Caco-2 (cell line): ENCODE data around the gene DCAF11. TPM values are rescaled to one million over a fixed set of nuclear protein-coding genes. Genes with fewer than 3 reads are reported as not detected.

Experiments
- BruUV-seq: library from RNA; stranded (reverse); fragments of 400-500 nt; replicated peaks from 2 replicates; lab custom pipeline; 2021; lab: Mats Ljungman, UMichigan
- CTCF ChIA-PET: fragments of 300-600 bp; sonication (Branson Sonifier 250); formaldehyde crosslinking; loops from one replicate; lab custom pipeline; 2022; ENCODE audit warnings: antibody characterized with exemption; lab: Charles Lee
- POLR2A ChIA-PET: fragments of 300-600 bp; sonication (Branson Sonifier 250); formaldehyde crosslinking; loops from one replicate; lab custom pipeline; 2022; ENCODE audit warnings: antibody characterized with exemption; lab: Charles Lee
- DNase-seq, 2 experiments: peaks; one replicate each; pipeline versions ENCODE4 v3.0.0 to v3.0.0-alpha.2; 2020 to 2022
- H3K27me3 ChIP-seq: replicated peaks from 2 replicates; pipeline ENCODE4 v1.6.0; 2011; ENCODE audit warnings: low read length; ENCODE audit not compliant: control insufficient read depth, insufficient read depth
- H3K36me3 ChIP-seq: 2 replicates; pipeline ENCODE4 v1.5.1; 2011; ENCODE audit warnings: low read length; ENCODE audit not compliant: control insufficient read depth, insufficient read depth
- H3K4me1 ChIP-seq: fragments of 250-450 bp; sonication (Bioruptor Pico); 2 replicates; pipeline ENCODE4 v1.5.1; 2020; ENCODE audit warnings: mild to moderate bottlenecking
- H3K4me3 ChIP-seq: 2 replicates; pipeline ENCODE4 v1.5.1; 2011; ENCODE audit warnings: low read depth, mild to moderate bottlenecking, control low read depth, low read length
- H3K9me3 ChIP-seq: fragments of 250-450 bp; sonication (Bioruptor Pico); 2 replicates; pipeline ENCODE4 v1.5.1; 2020; ENCODE audit warnings: mild to moderate bottlenecking, moderate library complexity
- H3K27ac Mint-ChIP-seq: one replicate; pipeline ENCODE4 v1.8.0; 2022; ENCODE audit warnings: mixed read lengths; ENCODE audit not compliant: unreplicated experiment
- H3K27me3 Mint-ChIP-seq: one replicate; pipeline ENCODE4 v1.8.0; 2022; ENCODE audit warnings: mixed read lengths; ENCODE audit not compliant: insufficient read depth, unreplicated experiment
- H3K36me3 Mint-ChIP-seq: one replicate; pipeline ENCODE4 v1.8.0; 2022; ENCODE audit warnings: mild to moderate bottlenecking, mixed read lengths; ENCODE audit not compliant: insufficient read depth, unreplicated experiment
- H3K4me1 Mint-ChIP-seq: one replicate; pipeline ENCODE4 v1.8.0; 2022; ENCODE audit warnings: low read depth, mixed read lengths; ENCODE audit not compliant: unreplicated experiment
- H3K4me3 Mint-ChIP-seq: one replicate; pipeline ENCODE4 v1.8.0; 2022; ENCODE audit warnings: mild to moderate bottlenecking, moderate library complexity, mixed read lengths; ENCODE audit not compliant: unreplicated experiment
- H3K9me3 Mint-ChIP-seq: one replicate; pipeline ENCODE4 v1.8.0; 2022; ENCODE audit warnings: mixed read lengths; ENCODE audit not compliant: unreplicated experiment
- intact Hi-C: fragments of 100-400 bp; cut with micrococcal nuclease; formaldehyde crosslinking; loops from one replicate; pipeline ENCODE4 v1.10.0; 2022; ENCODE audit not compliant: unreplicated experiment
- total RNA-seq: library from RNA; stranded (reverse); gene quantifications from 2 replicates; pipeline ENCODE4 v1.2.3, GENCODE V29; 2022
- TF ChIP-seq, protein P1 (sequence below), 2 experiments: fragments of 200-600 bp in 1 of 2; IDR thresholded peaks; 1 replicate in 1 of 2; 2 replicates in 1 of 2; pipeline versions ENCODE4 v1.5.1 to v1.8.0; 2011 to 2022; ENCODE audit warnings: antibody characterized with exemption in 1 of 2, control low read depth in 1 of 2, inconsistent platforms in 1 of 2, low read depth in 1 of 2, low read length in 1 of 2, mild to moderate bottlenecking in 1 of 2, moderate library complexity in 1 of 2; ENCODE audit not compliant: insufficient read depth in 1 of 2, severe bottlenecking in 1 of 2, unreplicated experiment in 1 of 2

Gene DCAF11
- total RNA-seq, 1 experiment from 2014 or later, result 65.9 TPM

DNA sequence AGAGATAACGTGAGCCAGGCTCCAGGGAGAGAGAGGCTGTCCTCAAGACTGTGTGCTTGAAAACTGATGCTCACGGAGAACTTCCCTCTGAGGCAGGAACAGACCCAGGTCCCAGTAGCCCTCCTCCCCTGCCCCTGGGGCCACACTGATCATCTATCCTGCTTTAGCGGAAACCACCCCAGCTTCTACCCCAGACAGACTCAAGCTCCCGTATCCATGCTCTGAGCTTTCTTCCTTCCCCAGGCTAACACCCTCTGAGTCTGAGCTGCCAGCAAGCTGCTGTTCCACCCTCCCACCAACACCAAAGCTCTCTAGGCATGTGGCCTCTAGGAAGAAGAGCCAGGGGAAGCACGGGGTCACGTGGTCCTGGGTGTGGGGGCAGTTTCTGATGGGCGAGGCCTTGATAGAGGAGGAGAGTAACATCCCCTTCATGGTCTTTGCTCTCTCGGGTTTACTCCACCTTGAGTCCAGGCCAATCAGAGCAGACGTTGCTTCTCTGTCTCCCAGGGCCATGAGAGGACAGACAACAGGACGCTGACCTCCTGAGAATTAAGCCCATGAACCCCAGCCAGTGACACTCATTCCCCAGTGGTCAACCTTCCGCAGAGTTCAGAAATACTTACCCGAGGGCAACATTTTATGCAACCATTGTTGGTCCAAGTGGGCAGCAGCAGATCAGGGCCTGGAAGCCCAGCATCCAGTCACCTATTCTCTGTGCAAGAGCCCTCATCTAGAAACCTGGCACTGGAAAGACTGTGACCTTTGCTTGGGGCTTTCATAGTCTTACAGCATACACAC is 19.1 kb upstream of the DCAF11 start:
- peak overlapping the region; percentile 97 for H3K4me3 Mint-ChIP-seq
- ChIA-PET CTCF (interaction anchor here (1.1 to 6.4 kb wide), 4 partner anchors 14 to 52 kb away, joined by 5 to 129 read pairs (median 50); partner anchors contain the start of genes DCAF11, NRL and RNF31), POLR2A (interaction anchor here (1.0 to 3.2 kb wide), 5 partner anchors 13 to 37 kb away, joined by 4 to 72 read pairs (median 13); partner anchors contain the start of genes DCAF11 and NRL)
- H3K4me3 ChIP-seq, result peak overlapping the region; percentile 60
- intact Hi-C loops, result no loop called here
- no TSS peak for BruUV-seq
- peak; percentile 69 to 84 for DNase-seq
- H3K27me3 Mint-ChIP-seq, result no peaks in the 10 kb centered on the region
- H3K36me3 Mint-ChIP-seq, result peaks cover 64% of the 10 kb centered on the region
- TF ChIP-seq, protein P1, sequence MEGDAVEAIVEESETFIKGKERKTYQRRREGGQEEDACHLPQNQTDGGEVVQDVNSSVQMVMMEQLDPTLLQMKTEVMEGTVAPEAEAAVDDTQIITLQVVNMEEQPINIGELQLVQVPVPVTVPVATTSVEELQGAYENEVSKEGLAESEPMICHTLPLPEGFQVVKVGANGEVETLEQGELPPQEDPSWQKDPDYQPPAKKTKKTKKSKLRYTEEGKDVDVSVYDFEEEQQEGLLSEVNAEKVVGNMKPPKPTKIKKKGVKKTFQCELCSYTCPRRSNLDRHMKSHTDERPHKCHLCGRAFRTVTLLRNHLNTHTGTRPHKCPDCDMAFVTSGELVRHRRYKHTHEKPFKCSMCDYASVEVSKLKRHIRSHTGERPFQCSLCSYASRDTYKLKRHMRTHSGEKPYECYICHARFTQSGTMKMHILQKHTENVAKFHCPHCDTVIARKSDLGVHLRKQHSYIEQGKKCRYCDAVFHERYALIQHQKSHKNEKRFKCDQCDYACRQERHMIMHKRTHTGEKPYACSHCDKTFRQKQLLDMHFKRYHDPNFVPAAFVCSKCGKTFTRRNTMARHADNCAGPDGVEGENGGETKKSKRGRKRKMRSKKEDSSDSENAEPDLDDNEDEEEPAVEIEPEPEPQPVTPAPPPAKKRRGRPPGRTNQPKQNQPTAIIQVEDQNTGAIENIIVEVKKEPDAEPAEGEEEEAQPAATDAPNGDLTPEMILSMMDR (IDR thresholded peaks at IDR 0.05; ENCODE audit: insufficient read depth in 1 of 2, low read depth in 1 of 2, low read length in 1 of 2, severe bottlenecking in 1 of 2, unreplicated experiment in 1 of 2), result no peak
- H3K4me1 ChIP-seq, result peaks cover 21% of the 10 kb centered on the region
- H3K27ac Mint-ChIP-seq, result peak overlapping the region; percentile 99
- H3K4me1 Mint-ChIP-seq, result peaks cover 24% of the 10 kb centered on the region
- H3K9me3 Mint-ChIP-seq, result no peaks in the 10 kb centered on the region
- no peaks in the 10 kb centered on the region for H3K27me3 ChIP-seq
- H3K9me3 ChIP-seq, result no peaks in the 10 kb centered on the region
- peaks cover 3% of the 10 kb centered on the region for H3K36me3 ChIP-seq

DNA sequence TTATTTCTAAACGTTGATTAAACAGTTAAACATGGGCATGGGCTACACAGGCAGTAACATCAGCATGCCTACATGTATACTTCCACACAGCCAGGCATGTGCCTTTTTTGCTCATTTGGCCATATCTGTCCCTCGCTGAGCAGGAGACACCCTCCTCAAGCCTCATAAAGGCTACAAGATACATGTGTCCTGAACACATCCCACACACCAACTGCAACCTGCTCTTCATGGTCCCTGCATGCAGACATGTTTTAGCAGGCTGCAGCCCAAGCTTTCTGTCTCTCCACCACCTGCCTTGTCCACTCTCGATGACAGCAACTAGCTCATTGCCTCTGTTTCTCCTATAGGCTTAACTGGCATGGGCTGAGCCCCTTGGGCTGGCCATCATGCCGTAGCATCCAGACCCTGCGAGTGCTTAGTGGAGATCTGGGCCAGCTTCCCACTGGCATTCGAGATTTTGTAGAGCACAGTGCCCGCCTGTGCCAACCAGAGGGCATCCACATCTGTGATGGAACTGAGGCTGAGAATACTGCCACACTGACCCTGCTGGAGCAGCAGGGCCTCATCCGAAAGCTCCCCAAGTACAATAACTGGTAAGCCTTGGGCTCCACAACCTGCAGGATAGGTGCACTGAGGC is 17.9 kb upstream of the DCAF11 start:
- H3K4me1 Mint-ChIP-seq, result peaks cover 24% of the 10 kb centered on the region
- CTCF ChIA-PET, result interaction anchor here (0.9 kb wide), 1 partner anchor 12 kb away, joined by 5 read pairs; no protein-coding TSS in a partner anchor
- H3K27ac Mint-ChIP-seq, result peak overlapping the region; percentile 30
- no peak for DNase-seq
- TF ChIP-seq, protein P1 (IDR thresholded peaks at IDR 0.05; ENCODE audit: insufficient read depth in 1 of 2, low read depth in 1 of 2, low read length in 1 of 2, severe bottlenecking in 1 of 2, unreplicated experiment in 1 of 2), result no peak
- intact Hi-C loops, result no loop called here
- no peaks in the 10 kb centered on the region for H3K27me3 Mint-ChIP-seq
- no peaks in the 10 kb centered on the region for H3K9me3 Mint-ChIP-seq
- peaks cover 68% of the 10 kb centered on the region for H3K36me3 Mint-ChIP-seq
- BruUV-seq, result no TSS peak
- peaks cover 21% of the 10 kb centered on the region for H3K4me1 ChIP-seq
- no peaks in the 10 kb centered on the region for H3K9me3 ChIP-seq
- no peak overlapping the region for H3K4me3 ChIP-seq
- POLR2A ChIA-PET, result interaction anchor here (0.7 kb wide), 1 partner anchor 17 kb away, joined by 5 read pairs; no protein-coding TSS in a partner anchor
- no peaks in the 10 kb centered on the region for H3K27me3 ChIP-seq
- peaks cover 3% of the 10 kb centered on the region for H3K36me3 ChIP-seq
- H3K4me3 Mint-ChIP-seq, result peak overlapping the region; percentile 62

DNA sequence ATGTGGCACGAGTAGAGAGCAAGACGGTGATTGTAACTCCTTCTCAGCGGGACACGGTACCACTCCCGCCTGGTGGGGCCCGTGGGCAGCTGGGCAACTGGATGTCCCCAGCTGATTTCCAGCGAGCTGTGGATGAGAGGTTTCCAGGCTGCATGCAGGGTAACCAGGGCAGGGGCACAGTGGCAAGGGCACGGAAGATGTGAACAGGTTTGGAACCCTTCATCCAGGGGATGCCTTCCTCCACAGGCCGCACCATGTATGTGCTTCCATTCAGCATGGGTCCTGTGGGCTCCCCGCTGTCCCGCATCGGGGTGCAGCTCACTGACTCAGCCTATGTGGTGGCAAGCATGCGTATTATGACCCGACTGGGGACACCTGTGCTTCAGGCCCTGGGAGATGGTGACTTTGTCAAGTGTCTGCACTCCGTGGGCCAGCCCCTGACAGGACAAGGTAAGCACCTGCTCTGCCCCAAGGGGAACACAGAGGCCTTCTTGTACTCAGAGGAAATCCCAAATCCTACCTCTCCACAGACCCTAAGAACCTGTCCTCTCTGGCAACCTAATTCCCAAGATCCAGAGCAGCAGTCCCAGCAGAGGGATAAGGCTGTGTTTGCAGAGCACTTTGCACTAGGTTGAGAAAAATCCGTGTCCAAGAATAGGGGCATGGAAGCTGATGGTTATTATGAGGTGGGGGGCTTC is 16.2 kb upstream of the DCAF11 start:
- H3K9me3 Mint-ChIP-seq, result no peaks in the 10 kb centered on the region
- peaks cover 11% of the 10 kb centered on the region for H3K4me1 Mint-ChIP-seq
- H3K4me3 Mint-ChIP-seq, result no peak overlapping the region
- no peak overlapping the region for H3K27ac Mint-ChIP-seq
- H3K27me3 ChIP-seq, result no peaks in the 10 kb centered on the region
- intact Hi-C loops, result no loop called here
- peaks cover 74% of the 10 kb centered on the region for H3K36me3 Mint-ChIP-seq
- CTCF ChIA-PET, result no interaction called here
- TF ChIP-seq, protein P1 (IDR thresholded peaks at IDR 0.05; ENCODE audit: insufficient read depth in 1 of 2, low read depth in 1 of 2, low read length in 1 of 2, severe bottlenecking in 1 of 2, unreplicated experiment in 1 of 2), result no peak
- H3K4me1 ChIP-seq, result peaks cover 14% of the 10 kb centered on the region
- no peaks in the 10 kb centered on the region for H3K27me3 Mint-ChIP-seq
- no TSS peak for BruUV-seq
- no peaks in the 10 kb centered on the region for H3K9me3 ChIP-seq
- H3K4me3 ChIP-seq, result no peak overlapping the region
- H3K36me3 ChIP-seq, result peaks cover 3% of the 10 kb centered on the region
- no peak for DNase-seq
- POLR2A ChIA-PET, result no interaction called here
